Frontal cortex (tissue), 4 donors: Measurements from ENCODE around the gene POLE2. TPM values are rescaled to one million over a fixed set of nuclear protein-coding genes. Genes with fewer than 3 reads are reported as not detected.
A peak's percentile ranks its signal among the peaks of the same experiment; 100 is the strongest.
"Not testable (repeated sequence)": the region's sequence is repeated elsewhere in the genome, so short reads cannot be mapped to it uniquely, and the experiment has no call there.

Experiments
- DNase-seq, 2 donors: peaks; one replicate each; pipeline ENCODE4 v3.0.0; 2012; ENCODE audit warnings: low spot score in 2 of 2
- FAIRE-seq: peaks from 2 replicates; lab custom pipeline; 2012; peaks lifted over from hg19 to GRCh38; lab: Jason Lieb, UNC
- small RNA-seq: library from RNA; depleted of rRNA; stranded (forward); fragments of <200 nt; gene quantifications from one replicate; pipeline ENCODE3, GENCODE V24; 2014
- total RNA-seq: library from RNA; depleted of rRNA; stranded (reverse); fragments of >200 nt; gene quantifications from one replicate; pipeline ENCODE4 v1.2.3, GENCODE V29; 2014
- donor health status: control.
- donor health status: control.
- donor health status: control.

POLE2 gene
- total RNA-seq, 1 donor from 2014 or later = 5.3 TPM

DNA sequence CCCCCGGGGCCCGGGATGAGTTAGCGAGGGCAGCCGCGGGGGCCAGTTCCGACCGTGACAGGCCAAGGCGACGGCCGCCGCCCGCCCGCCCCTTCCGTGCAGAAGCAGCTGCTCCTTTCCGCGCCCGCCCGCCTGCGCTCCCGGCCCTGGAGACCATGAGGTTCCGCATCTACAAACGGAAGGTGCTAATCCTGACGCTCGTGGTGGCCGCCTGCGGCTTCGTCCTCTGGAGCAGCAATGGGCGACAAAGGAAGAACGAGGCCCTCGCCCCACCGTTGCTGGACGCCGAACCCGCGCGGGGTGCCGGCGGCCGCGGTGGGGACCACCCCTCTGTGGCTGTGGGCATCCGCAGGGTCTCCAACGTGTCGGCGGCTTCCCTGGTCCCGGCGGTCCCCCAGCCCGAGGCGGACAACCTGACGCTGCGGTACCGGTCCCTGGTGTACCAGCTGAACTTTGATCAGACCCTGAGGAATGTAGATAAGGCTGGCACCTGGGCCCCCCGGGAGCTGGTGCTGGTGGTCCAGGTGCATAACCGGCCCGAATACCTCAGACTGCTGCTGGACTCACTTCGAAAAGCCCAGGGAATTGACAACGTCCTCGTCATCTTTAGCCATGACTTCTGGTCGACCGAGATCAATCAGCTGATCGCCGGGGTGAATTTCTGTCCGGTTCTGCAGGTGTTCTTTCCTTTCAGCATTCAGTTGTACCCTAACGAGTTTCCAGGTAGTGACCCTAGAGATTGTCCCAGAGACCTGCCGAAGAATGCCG is 66.7 kb downstream of the POLE2 start:
- no peak for FAIRE-seq

DNA sequence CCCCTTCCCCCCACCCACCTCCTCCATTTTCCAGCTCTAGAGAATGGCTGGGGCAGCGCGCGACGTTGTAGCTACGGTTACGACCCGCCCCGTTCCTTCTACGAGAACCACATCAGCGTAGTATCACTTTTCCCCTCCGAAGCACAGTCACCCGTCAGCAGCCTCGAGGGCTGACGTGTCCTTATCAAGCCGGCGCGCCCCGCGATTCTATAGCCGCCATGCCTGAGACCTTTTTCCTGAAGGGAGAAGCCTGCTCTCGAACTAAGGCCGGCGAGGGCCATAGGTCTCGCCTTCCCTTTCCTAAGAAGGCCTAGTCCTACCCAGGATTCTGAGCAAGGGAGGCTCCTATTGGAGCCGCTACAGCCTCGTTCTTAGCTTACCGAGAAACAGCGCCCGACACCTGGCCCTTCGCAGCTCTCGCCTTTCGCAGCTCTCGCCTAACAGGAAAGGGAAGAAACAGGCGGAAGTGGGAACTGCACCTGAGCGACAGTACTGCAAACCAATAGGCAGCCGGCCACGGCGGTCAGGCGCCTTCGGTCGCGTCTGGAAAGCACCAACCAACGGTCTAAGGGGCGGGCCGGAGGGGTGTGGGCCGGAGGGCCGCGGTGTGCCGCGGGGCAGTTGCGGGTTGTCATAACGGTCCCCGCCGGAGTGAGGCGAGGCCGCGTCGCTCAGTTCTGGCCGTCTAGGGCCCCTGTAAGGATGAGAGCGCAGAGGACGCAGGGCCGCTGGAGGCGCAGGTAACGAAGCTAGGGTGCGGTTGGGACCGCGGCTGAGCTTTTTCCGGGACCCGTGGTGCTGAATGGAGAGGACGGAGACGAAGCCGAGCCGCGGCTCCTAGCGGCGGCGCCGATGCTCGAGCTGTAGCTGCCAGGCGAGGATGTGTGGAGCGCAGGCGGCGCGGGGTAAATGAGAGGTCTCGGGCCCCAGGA is 67.6 kb downstream of the POLE2 start, which contains the start of the genes MGAT2 and RPL36AL:
Gene MGAT2 (plus strand): TSS at position 618 of the 932 bp plus-strand sequence. CDS start 470 bp downstream, outside the sequence.
Gene RPL36AL (minus strand): TSS at position 445 of the 932 bp plus-strand sequence. CDS start 1,522 bp downstream, outside the sequence.
- DNase-seq = peak; percentile 97
- FAIRE-seq = no peak

More for the DNA sequence above, 66.7 kb downstream of the POLE2 start:
- DNase-seq = peak in 1 of 2 donors; percentile 49

DNA sequence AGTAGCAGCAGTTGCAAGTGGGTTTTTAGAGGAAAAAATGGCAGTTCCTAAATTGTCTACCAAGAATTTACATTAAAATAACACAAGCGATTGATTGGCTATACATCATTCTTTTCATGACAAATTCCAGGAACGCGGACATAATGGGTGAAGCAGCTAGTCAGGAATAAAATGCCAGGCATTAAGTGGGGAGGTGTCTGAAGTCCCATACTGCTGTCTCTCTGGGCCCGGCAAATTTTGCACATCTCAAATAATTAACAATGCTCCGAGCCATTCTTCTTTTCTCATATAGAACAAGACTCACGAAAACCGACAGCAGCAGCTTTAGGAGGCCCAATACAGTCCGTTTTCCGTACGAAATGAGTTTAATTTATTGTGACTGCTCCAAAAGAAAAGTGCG is 68.3 kb downstream of the POLE2 start:
- DNase-seq (no peak), FAIRE-seq (no peak)

DNA sequence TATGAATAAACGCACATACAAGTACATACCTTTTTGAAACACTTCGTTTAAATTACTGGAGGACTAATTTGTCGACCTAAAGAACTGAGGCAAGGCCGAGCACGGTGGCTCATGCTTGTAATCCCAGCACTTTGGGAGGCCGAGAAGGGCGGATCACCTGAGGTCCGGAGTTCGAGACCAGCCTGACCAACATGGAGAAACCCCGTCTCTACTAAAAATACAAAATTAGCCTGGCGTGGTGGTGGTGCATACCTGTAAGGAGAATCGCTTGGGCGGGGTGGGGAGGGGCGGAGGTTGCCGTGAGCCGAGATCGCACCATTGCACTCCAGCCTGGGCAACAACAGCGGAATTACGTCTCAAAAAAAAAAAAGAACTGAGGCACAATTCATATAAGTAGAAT is 68.7 kb downstream of the POLE2 start:
- FAIRE-seq, DNase-seq: not testable (repeated sequence)

DNA sequence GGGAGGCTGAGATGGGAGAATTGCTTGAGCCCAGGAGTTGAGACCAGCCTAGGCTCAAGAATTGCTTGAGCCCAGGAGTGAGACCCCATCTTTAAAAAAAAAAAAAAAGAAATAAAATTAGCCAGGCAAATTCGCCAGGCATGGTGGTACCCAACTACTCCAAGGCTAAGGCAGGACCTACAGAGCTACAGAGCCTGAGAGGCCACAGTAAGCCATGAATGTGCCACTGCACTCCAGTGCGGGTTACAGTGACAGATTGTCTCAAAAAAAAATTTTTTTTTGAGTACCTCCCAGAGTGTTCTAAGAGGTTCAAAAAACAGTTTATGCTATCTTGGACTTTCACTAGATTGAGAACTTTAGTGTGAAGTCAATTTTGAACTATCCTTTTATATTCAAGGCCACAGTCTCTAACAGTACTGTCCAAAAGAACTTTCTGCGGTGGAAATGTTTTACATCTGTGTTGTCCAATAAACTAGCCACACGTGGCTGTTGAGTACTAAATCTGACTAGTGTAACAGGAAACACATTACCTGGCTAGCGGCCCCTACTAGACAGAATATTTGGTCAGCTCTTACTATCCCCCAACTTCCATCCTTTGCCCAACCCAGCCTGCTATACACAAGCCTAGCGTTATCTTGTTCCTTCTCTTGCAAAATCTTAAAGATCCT is 70.0 kb downstream of the POLE2 start:
- FAIRE-seq = no peak
- no peak for DNase-seq

DNA sequence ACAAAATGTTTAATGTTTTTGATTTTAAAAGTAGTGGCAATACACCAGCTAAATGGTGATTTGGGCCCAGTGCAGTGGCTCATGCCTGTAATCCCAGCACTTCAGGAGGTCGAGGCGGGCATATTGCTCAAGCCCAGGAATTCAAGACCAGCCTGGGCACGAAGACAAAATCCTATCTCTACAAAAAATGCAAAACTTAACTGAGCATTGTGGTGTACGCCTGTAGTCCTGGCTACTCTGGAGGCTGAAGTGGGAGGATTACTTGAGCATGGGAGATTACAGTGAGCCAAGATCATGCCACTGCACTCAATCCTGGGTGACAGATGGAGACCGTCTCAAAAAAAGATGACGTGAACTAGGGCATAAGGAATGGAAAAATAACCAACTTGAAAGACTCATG is 72.2 kb downstream of the POLE2 start:
- DNase-seq (no peak), FAIRE-seq (no peak)

DNA sequence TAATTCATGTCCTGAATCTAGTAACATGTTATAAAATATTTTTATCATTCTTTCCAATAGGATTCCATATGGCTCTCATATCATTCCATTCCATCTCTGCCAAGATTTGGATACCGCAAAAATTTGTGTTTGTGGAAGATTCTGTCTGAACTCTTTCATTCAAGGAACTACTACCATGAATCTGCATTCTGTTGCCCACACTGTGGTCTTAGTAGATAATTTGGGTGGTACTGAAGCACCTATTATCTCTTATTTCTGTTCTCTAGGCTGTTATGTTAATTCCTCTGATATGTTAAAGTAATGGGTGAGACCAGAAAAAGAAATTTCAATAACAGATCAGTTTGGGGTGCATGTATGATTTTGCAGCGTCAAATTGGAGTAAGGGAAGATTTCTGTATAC is 73.8 kb downstream of the POLE2 start:
- DNase-seq (no peak), FAIRE-seq (no peak)

DNA sequence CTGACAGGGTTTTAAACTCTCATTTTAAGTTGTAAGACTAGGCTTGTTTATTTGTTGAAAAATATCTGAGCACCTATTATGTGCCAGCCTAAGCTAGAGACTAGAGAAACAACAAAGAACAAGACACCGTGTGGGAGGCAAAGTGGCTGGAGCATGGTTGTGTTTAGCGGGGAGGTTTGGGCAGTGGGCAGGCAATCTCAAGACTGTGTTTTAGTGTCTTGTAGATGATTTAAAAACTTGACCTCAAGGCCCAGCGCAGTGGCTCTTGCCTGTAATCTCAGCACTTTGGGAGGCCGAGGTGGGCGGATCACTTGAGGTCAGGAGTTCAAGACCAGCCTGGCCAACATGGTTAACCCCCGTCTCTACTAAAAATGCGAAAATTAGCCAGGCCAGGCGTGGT is 75.3 kb downstream of the POLE2 start:
- FAIRE-seq = no peak

DNA sequence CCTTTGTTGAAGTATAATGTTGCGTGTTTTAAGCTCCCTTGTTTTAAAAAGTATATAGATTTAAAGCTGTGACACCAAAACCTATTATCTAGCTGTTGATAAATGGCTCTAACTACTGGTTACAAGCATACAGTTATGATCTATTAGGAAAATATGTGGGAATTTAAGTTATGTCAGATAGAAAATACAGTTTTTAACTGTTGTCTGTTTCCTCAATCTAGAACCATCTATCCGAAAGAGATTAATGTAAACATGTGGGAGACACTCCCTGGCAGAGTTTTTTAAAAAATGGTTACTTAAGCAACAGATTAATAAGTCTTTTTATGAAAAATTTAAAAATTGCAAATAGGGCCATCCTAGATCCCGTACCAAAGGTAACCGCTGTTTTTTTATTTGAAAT is 75.8 kb downstream of the POLE2 start:
- no peak for DNase-seq
- FAIRE-seq = no peak

More for the DNA sequence above, 75.3 kb downstream of the POLE2 start:
- no peak for DNase-seq

DNA sequence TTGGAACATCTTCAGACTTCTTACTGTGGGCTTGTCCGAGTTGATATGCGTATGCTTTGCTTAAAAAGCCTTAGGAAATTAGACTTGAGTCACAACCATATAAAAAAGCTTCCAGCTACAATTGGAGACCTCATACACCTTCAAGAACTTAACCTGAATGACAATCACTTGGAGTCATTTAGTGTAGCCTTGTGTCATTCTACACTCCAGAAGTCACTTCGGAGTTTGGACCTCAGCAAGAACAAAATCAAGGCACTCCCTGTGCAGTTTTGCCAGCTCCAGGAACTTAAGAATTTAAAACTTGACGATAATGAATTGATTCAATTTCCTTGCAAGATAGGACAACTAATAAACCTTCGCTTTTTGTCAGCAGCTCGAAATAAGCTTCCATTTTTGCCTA is 80.4 kb downstream of the POLE2 start:
- FAIRE-seq (no peak), DNase-seq (no peak)

DNA sequence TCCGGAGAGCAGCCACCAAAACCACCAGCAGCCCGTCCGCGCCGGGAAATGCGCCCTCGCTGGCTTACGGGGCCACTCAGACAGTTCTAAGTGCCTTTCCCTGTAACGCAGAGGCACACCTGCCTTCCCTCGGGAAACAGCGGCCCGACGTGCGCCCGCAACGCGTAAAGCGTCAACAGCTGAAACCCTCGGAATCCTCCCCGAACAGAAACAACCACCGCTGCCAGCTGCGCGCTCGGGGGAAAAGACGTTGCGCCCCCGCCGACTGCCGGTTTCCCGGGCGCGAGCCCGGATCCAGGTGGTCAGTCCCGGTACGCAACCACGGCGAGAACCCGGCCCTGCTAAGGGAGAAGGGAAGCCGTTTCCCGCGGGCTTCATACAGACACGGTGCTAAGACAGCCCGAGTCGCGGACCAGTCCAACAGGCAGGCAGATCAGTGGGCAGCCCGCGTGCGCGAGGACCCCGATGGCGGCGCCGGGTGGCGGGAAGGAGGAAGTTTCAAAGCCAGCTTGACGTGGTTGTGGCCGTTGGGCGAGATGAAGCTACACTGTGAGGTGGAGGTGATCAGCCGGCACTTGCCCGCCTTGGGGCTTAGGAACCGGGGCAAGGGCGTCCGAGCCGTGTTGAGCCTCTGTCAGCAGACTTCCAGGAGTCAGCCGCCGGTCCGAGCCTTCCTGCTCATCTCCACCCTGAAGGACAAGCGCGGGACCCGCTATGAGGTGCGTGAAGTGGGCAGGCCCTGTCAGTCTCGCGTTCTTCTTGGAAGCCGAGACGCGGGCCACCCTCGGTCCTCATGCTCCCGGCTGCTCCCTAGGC is 89.3 kb downstream of the POLE2 start, which contains the start of gene LRR1:
Gene LRR1 (plus strand): TSS at position 456 of the 816 bp plus-strand sequence. CDS start 81 bp downstream, at position 537.
- no peak for FAIRE-seq
- peak; percentile 67 to 72 for DNase-seq

DNA sequence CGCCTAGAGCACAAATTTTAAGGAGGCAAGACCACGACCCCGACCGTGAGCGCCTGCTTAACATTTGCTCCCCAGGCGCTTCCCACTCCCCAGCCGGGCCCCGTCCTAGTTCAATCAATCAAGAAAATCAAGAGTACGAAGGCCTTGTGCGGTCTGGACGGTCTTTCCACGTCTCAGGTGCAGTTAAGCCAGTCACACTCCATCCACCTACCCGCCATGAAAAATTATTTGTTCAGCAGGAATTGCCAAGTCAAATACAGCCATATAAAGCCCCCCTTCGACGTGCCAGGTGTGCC is 89.9 kb downstream of the POLE2 start:
- DNase-seq (peak in 1 of 2 donors; percentile 27), FAIRE-seq (no peak)

DNA sequence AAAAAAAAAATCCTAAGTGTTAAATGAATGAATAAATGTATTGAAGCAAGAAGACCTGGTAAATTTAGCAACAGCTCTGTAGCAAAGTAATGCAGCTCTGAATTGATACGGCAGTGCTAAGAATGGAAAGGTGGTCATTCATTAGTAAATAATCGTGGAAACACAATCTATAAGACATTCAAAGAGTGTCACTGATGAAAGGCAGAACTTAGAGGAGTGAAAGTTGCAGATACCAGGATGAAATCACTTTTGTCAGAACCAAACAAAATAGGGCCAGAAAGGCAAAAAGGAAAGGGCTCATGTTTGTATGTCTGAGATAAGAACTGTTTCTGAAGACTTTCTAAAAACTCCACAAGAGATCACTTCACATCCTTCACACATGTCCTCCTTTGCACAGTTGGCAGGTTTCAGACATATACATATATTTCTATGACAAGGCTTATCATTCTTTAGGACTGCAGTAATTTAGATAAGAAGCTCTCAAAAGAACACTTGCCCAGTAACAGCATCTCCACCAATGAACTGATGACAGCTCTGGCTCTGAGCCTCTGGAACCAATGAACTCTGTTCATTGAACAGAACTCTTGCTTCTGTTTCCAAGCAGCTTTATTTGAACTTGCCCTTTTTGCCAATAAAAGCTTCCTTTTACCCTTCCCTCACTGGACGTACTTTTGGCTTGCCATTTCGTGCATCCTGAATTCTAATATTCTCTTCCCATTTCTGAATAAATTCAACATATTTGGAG is 93.5 kb downstream of the POLE2 start:
- DNase-seq = no peak
- no peak for FAIRE-seq

Small RNA genes within 50 kb of the gene (small RNA-seq; reads per million reads assigned to genes)
- gene AL139099.3 (not detected), gene RNU6ATAC30P (not detected)

Other genes with a start within 250 kb of the POLE2 start
- gene RPS29, start 101.8 kb downstream of the POLE2 start, total RNA-seq = 2,056 TPM
- gene LRR1, start 89.3 kb downstream of the POLE2 start, total RNA-seq = 5.3 TPM
- 87.6 TPM for gene RPL36AL, start 67.6 kb downstream of the POLE2 start, total RNA-seq
- gene MGAT2, start 67.4 kb downstream of the POLE2 start, total RNA-seq = 51.4 TPM
- gene DNAAF2, start 53.0 kb downstream of the POLE2 start, total RNA-seq = 22.0 TPM
- 27.3 TPM for gene KLHDC1, start 4.9 kb upstream of the POLE2 start, total RNA-seq
- 137 TPM for gene KLHDC2, start 79.9 kb upstream of the POLE2 start, total RNA-seq
- 132 TPM for gene NEMF, start 164.6 kb upstream of the POLE2 start, total RNA-seq
- gene ARF6, start 204.9 kb upstream of the POLE2 start, total RNA-seq = 59.1 TPM